ENCODE measurements around the gene PFDN6.

Gene PFDN6

GRCh38 chr6:33318426-33319073 is 29.1 kb downstream of the PFDN6 start:
- no peak for DNase-seq

GRCh38 chr6:33319939-33320314 is 30.5 kb downstream of the PFDN6 start:
- no peak for DNase-seq

- DNase-seq, result no peak
Measured at GRCh38 chr6:33320315-33321181, 31.1 kb downstream of the PFDN6 start.

GRCh38 chr6:33321227-33321626 is 31.8 kb downstream of the PFDN6 start:
- no peak for DNase-seq

GRCh38 chr6:33323623-33323948 is 34.2 kb downstream of the PFDN6 start:
- DNase-seq, result no peak

GRCh38 chr6:33324125-33324524 is 34.7 kb downstream of the PFDN6 start:
- DNase-seq, result no peak

GRCh38 chr6:33329058-33329457 is 39.7 kb downstream of the PFDN6 start:
- no peak for DNase-seq

GRCh38 chr6:33330736-33331135 is 41.3 kb downstream of the PFDN6 start:
- DNase-seq, result no peak

- DNase-seq, result no peak
Measured at GRCh38 chr6:33333666-33334065, 44.3 kb downstream of the PFDN6 start.

GRCh38 chr6:33335916-33336315 is 46.5 kb downstream of the PFDN6 start:
- DNase-seq, result no peak

- DNase-seq, result no peak
Measured at GRCh38 chr6:33336495-33336894, 47.1 kb downstream of the PFDN6 start.

- no peak for DNase-seq
Measured at GRCh38 chr6:33339193-33339592, 49.8 kb downstream of the PFDN6 start.

All from NCI-H187 (cell line).